Posterior vena cava (tissue), 2 donors: ENCODE measurements around the gene CTNNBIP1. TPM values are rescaled to one million over a fixed set of nuclear protein-coding genes. Genes with fewer than 3 reads are reported as not detected.
A peak's percentile ranks its signal among the peaks of the same experiment; 100 is the strongest.
"Not testable (repeated sequence)": the region's sequence is repeated elsewhere in the genome, so short reads cannot be mapped to it uniquely, and the experiment has no call there.

Experiments
- DNase-seq: peaks from one replicate; pipeline ENCODE4 v3.0.0-alpha.2; 2020; ENCODE audit warnings: low spot score
- intact Hi-C, 2 donors: fragments of 100-400 bp; cut with DNase I; formaldehyde crosslinking; loops; one replicate each; pipeline versions ENCODE4 v1.14.1 to v1.14.2; 2022 to 2023
- total RNA-seq, 2 donors: library from RNA; stranded (reverse); fragmentation: NEBNext Ultra II Directional; extraction: Animal tissue kit (Norgen Biotek cat#: 25700); gene quantifications; one replicate each; pipeline ENCODE4 v1.2.1, GENCODE V29; 2021
- donor health status: DM: yes; HTN: yes; CAD: no.
- donor health status: DM: yes; HTN: yes; CAD: no.

Gene CTNNBIP1
- total RNA-seq, 2 donors from 2014 or later: 13.9 to 18.3 TPM

GRCh38 chr1:9823943-9824701 is 85.9 kb downstream of the CTNNBIP1 start, which contains the start of gene CLSTN1:
Gene CLSTN1 (minus strand): TSS chr1:9823965. CDS start chr1:9823733, 232 bp downstream.
- DNase-seq: peak; percentile 96
- intact Hi-C loops: no loop called here

GRCh38 chr1:9823693-9823942 is 86.5 kb downstream of the CTNNBIP1 start:
- no peak for DNase-seq
- intact Hi-C loops: no loop called here

GRCh38 chr1:9822897-9823692 is 87.0 kb downstream of the CTNNBIP1 start:
- no peak for DNase-seq

GRCh38 chr1:9822490-9822889 is 87.6 kb downstream of the CTNNBIP1 start:
- intact Hi-C loops: no loop called here
- no peak for DNase-seq

More at GRCh38 chr1:9822897-9823692, 87.0 kb downstream of the CTNNBIP1 start:
- intact Hi-C loops: no loop called here

- intact Hi-C loops: no loop called here
- DNase-seq: no peak
Observed at GRCh38 chr1:9821710-9822109, 88.4 kb downstream of the CTNNBIP1 start.

GRCh38 chr1:9820521-9820920 is 89.5 kb downstream of the CTNNBIP1 start:
- DNase-seq: no peak
- intact Hi-C loops: no loop called here

GRCh38 chr1:9817734-9818133 is 92.3 kb downstream of the CTNNBIP1 start:
- intact Hi-C loops: no loop called here
- no peak for DNase-seq

- DNase-seq: no peak
- intact Hi-C loops: no loop called here
Observed at GRCh38 chr1:9816199-9816598, 93.9 kb downstream of the CTNNBIP1 start.

GRCh38 chr1:9815150-9815549 is 94.9 kb downstream of the CTNNBIP1 start:
- intact Hi-C loops: no loop called here
- no peak for DNase-seq

- intact Hi-C loops: no loop called here
- no peak for DNase-seq
Observed at GRCh38 chr1:9814619-9815018, 95.5 kb downstream of the CTNNBIP1 start.

GRCh38 chr1:9811239-9811966 is 98.7 kb downstream of the CTNNBIP1 start:
- intact Hi-C loops: no loop called here
- no peak for DNase-seq

- intact Hi-C loops: no loop called here
- DNase-seq: no peak
Observed at GRCh38 chr1:9809100-9809510, 101.0 kb downstream of the CTNNBIP1 start.

- intact Hi-C loops: no loop called here
- DNase-seq: no peak
Observed at GRCh38 chr1:9808459-9808858, 101.6 kb downstream of the CTNNBIP1 start.

GRCh38 chr1:9807541-9807940 is 102.5 kb downstream of the CTNNBIP1 start:
- intact Hi-C loops: no loop called here
- no peak for DNase-seq

GRCh38 chr1:9805972-9806371 is 104.1 kb downstream of the CTNNBIP1 start:
- DNase-seq, intact Hi-C loops: not testable (repeated sequence)

GRCh38 chr1:9805006-9805508 is 105.0 kb downstream of the CTNNBIP1 start:
- intact Hi-C loops: no loop called here
- no peak for DNase-seq

- intact Hi-C loops, DNase-seq: not testable (repeated sequence)
Observed at GRCh38 chr1:9803003-9803918, 106.8 kb downstream of the CTNNBIP1 start.

GRCh38 chr1:9801909-9802308 is 108.2 kb downstream of the CTNNBIP1 start:
- DNase-seq: no peak
- intact Hi-C loops: no loop called here
